ENCODE measurements around the gene ORC5.

DNA sequence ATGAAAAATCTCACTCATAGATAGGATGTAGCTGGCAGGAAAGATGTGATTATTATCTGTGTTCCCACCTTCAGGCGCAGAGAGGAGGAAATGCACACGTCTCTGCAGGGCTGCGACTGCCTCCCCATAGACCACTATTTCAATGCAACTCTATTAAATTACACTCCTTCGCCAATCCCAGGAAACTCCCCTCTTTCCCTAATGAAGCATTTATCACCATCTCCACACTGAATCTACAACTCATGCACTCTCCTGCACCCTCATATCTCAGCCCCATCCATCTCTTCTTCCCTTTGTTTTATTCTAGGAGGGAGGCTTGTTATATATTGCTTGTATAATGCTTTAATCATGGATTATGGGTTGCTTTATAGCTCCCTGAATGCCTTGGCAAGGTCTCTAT, 116.6 kb downstream of the ORC5 start:
- TF ChIP-seq POLR2A (IDR thresholded peaks at IDR 0.05) (no peak), POLR2AphosphoS5 (IDR thresholded peaks at IDR 0.05) (no peak), EP300 (IDR thresholded peaks at IDR 0.05) (no peak)
- TF ChIP-seq, protein P1, sequence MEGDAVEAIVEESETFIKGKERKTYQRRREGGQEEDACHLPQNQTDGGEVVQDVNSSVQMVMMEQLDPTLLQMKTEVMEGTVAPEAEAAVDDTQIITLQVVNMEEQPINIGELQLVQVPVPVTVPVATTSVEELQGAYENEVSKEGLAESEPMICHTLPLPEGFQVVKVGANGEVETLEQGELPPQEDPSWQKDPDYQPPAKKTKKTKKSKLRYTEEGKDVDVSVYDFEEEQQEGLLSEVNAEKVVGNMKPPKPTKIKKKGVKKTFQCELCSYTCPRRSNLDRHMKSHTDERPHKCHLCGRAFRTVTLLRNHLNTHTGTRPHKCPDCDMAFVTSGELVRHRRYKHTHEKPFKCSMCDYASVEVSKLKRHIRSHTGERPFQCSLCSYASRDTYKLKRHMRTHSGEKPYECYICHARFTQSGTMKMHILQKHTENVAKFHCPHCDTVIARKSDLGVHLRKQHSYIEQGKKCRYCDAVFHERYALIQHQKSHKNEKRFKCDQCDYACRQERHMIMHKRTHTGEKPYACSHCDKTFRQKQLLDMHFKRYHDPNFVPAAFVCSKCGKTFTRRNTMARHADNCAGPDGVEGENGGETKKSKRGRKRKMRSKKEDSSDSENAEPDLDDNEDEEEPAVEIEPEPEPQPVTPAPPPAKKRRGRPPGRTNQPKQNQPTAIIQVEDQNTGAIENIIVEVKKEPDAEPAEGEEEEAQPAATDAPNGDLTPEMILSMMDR (IDR thresholded peaks at IDR 0.05): no peak
